ENCODE measurements around the gene DDX24.

DDX24 gene

DNA sequence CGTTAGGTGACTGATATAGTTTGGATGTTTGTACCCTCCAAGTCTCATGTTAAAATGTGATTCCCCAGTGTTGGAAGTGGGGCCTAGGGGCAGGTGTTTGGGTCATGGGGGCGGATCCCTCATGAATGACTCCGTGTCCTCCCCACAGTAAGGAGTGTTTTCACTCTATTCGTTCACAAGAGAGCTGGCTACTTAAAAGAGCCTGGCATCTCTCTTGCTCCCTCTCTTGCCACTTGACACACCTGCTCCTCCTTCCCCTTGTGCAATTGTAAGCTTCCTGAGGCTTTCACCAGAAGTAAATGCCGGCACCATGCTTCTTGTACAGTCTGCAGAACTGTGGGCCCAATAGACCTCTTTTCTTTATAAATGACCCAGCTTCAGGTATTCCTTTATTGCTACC is 45.8 kb upstream of the DDX24 start:
- ChIA-PET POLR2A (no interaction called here), CTCF (interaction anchor here (2.6 to 6.8 kb wide), 2 partner anchors 11 to 90 kb away, joined by 15 to 46 read pairs; no protein-coding TSS in a partner anchor)
- TF ChIP-seq, protein P1, sequence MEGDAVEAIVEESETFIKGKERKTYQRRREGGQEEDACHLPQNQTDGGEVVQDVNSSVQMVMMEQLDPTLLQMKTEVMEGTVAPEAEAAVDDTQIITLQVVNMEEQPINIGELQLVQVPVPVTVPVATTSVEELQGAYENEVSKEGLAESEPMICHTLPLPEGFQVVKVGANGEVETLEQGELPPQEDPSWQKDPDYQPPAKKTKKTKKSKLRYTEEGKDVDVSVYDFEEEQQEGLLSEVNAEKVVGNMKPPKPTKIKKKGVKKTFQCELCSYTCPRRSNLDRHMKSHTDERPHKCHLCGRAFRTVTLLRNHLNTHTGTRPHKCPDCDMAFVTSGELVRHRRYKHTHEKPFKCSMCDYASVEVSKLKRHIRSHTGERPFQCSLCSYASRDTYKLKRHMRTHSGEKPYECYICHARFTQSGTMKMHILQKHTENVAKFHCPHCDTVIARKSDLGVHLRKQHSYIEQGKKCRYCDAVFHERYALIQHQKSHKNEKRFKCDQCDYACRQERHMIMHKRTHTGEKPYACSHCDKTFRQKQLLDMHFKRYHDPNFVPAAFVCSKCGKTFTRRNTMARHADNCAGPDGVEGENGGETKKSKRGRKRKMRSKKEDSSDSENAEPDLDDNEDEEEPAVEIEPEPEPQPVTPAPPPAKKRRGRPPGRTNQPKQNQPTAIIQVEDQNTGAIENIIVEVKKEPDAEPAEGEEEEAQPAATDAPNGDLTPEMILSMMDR (IDR thresholded peaks at IDR 0.05; ENCODE audit: control extremely low read depth, extremely low read depth, low read depth, missing control alignments) = no peak
- no peak for DNase-seq (ENCODE audit: extremely low spot score)

DNA sequence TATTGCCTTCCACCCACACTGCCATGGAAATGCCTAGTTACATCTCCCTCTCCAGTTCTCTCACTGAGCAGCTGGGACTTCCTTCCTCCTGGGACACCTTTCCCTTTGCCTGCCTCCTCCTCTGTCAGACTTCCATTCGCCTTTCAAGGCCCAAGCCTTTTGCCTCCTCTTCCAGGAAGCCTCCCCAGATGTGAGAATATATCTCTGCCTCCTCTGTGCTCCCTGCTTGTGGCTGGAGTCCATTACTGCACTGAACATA is 45.3 kb upstream of the DDX24 start:
- ChIA-PET CTCF (interaction anchor here (6.8 kb wide), 1 partner anchor 11 kb away, joined by 46 read pairs; no protein-coding TSS in a partner anchor), POLR2A (no interaction called here)
- TF ChIP-seq, protein P1 (IDR thresholded peaks at IDR 0.05; ENCODE audit: control extremely low read depth, extremely low read depth, low read depth, missing control alignments) = no peak
- no peak for DNase-seq (ENCODE audit: extremely low spot score)

DNA sequence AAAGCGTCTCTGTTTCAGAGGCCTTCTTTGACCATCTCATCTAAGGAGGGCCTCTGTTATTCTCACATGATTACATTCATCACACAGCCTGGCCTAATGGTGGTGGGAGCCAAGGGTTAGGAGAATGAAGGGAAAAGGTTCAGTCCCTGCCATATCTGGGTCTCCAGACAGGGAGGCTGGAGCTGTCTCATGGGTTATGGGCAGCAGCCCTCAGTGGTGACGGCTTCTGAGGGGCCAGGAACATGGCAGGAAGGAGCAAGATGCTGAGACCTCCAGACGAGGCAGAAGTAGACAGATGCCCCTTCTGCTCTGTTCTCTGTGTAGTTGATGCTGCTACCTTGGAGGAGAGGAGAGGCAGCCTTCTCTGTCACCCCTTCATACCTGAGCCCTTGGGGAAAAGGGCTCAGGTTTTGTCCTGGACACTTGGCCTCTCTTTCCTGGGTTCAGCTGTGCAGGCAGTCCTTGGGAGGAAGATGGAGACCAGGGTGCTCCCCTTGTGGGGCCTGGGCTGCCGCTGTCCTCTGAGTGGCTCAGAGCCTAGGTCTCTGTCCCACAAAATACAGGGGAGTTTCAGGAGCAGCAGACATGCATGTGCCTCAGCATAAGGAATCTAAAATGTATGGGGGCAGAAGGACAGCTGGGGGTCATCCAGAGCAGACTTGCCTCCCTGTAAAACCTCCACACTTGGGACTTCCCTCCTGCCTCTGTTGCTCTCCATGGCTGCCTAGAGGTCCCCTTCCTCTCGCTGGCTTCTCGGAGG is 44.8 kb upstream of the DDX24 start:
- no peak for DNase-seq (ENCODE audit: extremely low spot score)
- TF ChIP-seq, protein P1 (IDR thresholded peaks at IDR 0.05; ENCODE audit: control extremely low read depth, extremely low read depth, low read depth, missing control alignments) = no peak
- CTCF ChIA-PET = interaction anchor here (0.9 to 6.8 kb wide), 3 partner anchors 12 to 90 kb away, joined by 3 to 46 read pairs (median 8); no protein-coding TSS in a partner anchor
- POLR2A ChIA-PET = no interaction called here

DNA sequence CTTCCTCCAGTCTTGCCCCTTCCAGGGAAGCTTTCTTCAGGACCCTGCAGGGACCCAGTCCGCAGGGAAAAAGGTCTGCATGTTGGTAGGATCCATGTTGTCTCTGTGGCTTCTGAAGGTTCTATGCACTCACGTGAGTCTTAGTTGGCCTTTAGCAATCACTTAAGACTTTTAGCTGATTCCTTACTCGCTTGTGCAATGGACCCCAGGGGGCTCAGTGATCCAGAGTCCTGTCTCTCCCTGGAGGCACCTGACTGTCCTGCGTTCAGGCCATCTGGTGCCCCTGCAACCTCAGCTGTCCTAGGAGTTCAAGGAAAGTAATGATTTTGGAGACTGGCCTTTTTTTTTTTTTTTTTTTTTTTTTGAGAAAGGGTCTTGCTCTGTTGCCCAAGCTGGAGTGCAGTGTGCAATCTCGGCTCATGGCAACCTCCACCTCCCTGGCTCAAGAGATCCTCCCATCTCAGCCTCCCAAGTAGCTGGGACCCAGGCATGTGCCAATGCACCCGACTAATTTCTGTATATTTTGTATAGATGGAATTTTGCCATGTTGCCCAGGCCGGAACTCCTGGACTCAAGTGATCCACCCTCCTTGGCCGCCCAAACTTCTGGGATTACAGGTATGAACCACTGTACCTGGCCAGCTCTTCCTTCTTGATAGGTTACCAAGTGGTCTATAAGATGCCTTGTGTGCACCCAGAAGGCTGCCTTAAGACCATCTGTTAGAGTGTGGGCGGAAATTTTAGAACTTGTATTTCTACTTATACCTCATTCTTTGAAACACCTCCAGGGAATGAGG is 43.8 kb upstream of the DDX24 start:
- POLR2A ChIA-PET = interaction anchor here (0.6 to 0.7 kb wide), 2 partner anchors 548 to 694 kb away, joined by 3 to 6 read pairs; partner anchors contain the start of gene UNC79

DNA sequence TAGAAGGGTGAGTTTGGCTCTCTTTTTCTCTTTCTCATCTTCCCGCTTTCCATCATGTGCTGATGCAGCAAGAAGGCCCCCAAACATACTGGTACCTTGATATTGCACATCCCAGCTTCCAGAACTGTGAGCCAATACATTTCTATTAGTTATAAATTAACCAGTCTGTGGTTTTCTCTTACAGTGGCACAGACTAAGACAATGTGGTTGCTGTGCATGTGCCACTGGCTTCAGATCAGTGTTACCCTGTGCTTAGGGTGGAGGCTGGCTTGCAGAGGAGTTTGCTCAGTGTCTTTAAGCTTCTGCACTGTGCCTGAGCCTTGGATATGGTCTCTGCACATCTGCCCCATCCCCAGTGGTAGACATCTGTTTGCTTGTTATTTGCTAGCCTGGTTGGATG is 42.9 kb upstream of the DDX24 start:
- TF ChIP-seq, protein P1 (IDR thresholded peaks at IDR 0.05; ENCODE audit: control extremely low read depth, extremely low read depth, low read depth, missing control alignments) = no peak
- CTCF ChIA-PET = interaction anchor here (0.7 to 6.8 kb wide), 4 partner anchors 9 to 56 kb away, joined by 3 to 46 read pairs (median 6); no protein-coding TSS in a partner anchor
- no peak for DNase-seq (ENCODE audit: extremely low spot score)
- POLR2A ChIA-PET = interaction anchor here (0.6 kb wide), 1 partner anchor 693 kb away, joined by 3 read pairs; the partner anchor contains the start of gene UNC79

More for the DNA sequence above, 43.8 kb upstream of the DDX24 start:
- CTCF ChIA-PET = interaction anchor here (0.7 to 6.8 kb wide), 4 partner anchors 8 to 55 kb away, joined by 3 to 46 read pairs (median 6); no protein-coding TSS in a partner anchor
- TF ChIP-seq, protein P1 (IDR thresholded peaks at IDR 0.05; ENCODE audit: control extremely low read depth, extremely low read depth, low read depth, missing control alignments) = no peak
- DNase-seq (ENCODE audit: extremely low spot score) = no peak

DNA sequence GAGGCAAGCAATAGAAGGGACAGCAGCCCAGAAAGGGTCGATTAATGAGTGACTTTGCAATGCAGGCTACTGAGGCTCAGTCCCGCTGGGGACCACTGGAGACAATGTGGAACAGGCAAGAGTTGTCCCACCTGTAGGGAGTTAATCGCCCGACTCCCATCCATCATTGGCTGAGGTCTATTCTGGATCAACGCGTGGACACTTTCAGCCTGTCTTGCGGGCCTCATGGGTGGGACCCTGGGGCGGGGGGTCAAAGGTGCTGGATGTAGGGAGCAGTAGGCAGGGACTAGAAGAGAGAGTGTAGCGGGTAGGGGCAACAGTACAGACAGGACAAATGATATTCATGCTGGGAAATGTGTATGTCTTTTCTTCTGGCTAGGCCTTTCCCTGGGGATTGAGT is 42.3 kb upstream of the DDX24 start:
- TF ChIP-seq, protein P1 (IDR thresholded peaks at IDR 0.05; ENCODE audit: control extremely low read depth, extremely low read depth, low read depth, missing control alignments) = no peak
- no peak for DNase-seq (ENCODE audit: extremely low spot score)
- ChIA-PET CTCF (interaction anchor here (1.4 to 6.8 kb wide), 2 partner anchors 9 to 14 kb away, joined by 4 to 46 read pairs; no protein-coding TSS in a partner anchor), POLR2A (no interaction called here)

Measured in GM10248 (cell line).